Spleen (tissue), 11 donors: ENCODE results near the gene ACOXL. TPM values are rescaled to one million over a fixed set of nuclear protein-coding genes. Genes with fewer than 3 reads are reported as not detected.
A peak's percentile ranks its signal among the peaks of the same experiment; 100 is the strongest.

Source experiments
- DNase-seq: peaks from one replicate; pipeline ENCODE4 v3.0.0-alpha.2; 2020
- H3K27ac ChIP-seq, 8 donors: fragments of 200-600 bp; sonication (generic) in 7 of 8; 1 replicate in 4 of 8; 2 replicates in 4 of 8; pipeline versions ENCODE4 v1.5.0 to v1.8.0; 2016 to 2021; ENCODE audit warnings: inconsistent platforms in 4 of 8, mild to moderate bottlenecking in 4 of 8, moderate library complexity in 1 of 8
- H3K27me3 ChIP-seq, 7 donors: fragments of 200-600 bp; sonication (generic) in 6 of 7; replicated peaks in 1 of 7; 1 replicate in 4 of 7; 2 replicates in 3 of 7; pipeline versions ENCODE4 v1.5.0 to v1.8.0; 2016 to 2021; ENCODE audit warnings: inconsistent platforms in 3 of 7, mild to moderate bottlenecking in 1 of 7
- H3K36me3 ChIP-seq, 6 donors: fragments of 200-600 bp; sonication (generic) in 5 of 6; 1 replicate in 4 of 6; 2 replicates in 2 of 6; pipeline versions ENCODE4 v1.5.0 to v1.8.0; 2016 to 2021; ENCODE audit warnings: inconsistent platforms in 2 of 6
- H3K4me1 ChIP-seq, 6 donors: fragments of 200-600 bp; sonication (generic) in 5 of 6; 1 replicate in 3 of 6; 2 replicates in 3 of 6; pipeline versions ENCODE4 v1.5.0 to v1.8.0; 2016 to 2021; ENCODE audit warnings: inconsistent platforms in 3 of 6
- H3K4me3 ChIP-seq, 8 donors: fragments of 200-600 bp; sonication (generic) in 7 of 8; 1 replicate in 4 of 8; 2 replicates in 4 of 8; pipeline versions ENCODE4 v1.5.0 to v1.8.0; 2016 to 2021; ENCODE audit warnings: inconsistent platforms in 4 of 8, mild to moderate bottlenecking in 4 of 8, moderate library complexity in 2 of 8
- H3K9me3 ChIP-seq, 8 donors: fragments of 200-600 bp; sonication (generic) in 7 of 8; 1 replicate in 4 of 8; 2 replicates in 4 of 8; pipeline versions ENCODE4 v1.5.0 to v1.8.0; 2016 to 2021; ENCODE audit warnings: inconsistent platforms in 4 of 8
- POLR2A ChIP-seq, 3 donors: fragments of 450-650 bp; IDR thresholded peaks; one replicate each; pipeline ENCODE4 v1.5.1; 2017; ENCODE audit warnings: antibody characterized with exemption in 3 of 3, mild to moderate bottlenecking in 1 of 3
- POLR2AphosphoS5 ChIP-seq, 3 donors: sonication (generic); formaldehyde crosslinking; IDR thresholded peaks; one replicate each; pipeline ENCODE4 v1.5.1; 2017; ENCODE audit warnings: antibody characterized with exemption in 3 of 3
- WGBS, 5 donors: extraction: QIAGEN DNeasy Blood & Tissue Kit in 3 of 5; methylation state at CpG; one replicate each; pipeline versions ENCODE4 v1.1.5 to v1.1.7; 2013 to 2018; 5-methylcytosine and 5-hydroxymethylcytosine counted together
- intact Hi-C: fragments of 100-400 bp; cut with DNase I; formaldehyde crosslinking; loops from one replicate; pipeline ENCODE4 v1.15.0; 2023; ENCODE audit warnings: low total_unique reads
- polyA plus RNA-seq, 3 donors: library from polyadenylated mRNA; stranded (reverse); fragments of 200-250 nt; gene quantifications; one replicate each; pipeline ENCODE4 v1.2.1, GENCODE V29; 2013
- total RNA-seq, 7 donors: library from RNA; depleted of rRNA in 3 of 7; stranded (reverse); fragments of >200 nt in 3 of 7; fragmentation: NEBNext Ultra II Directional in 4 of 7; extraction: Animal tissue kit (Norgen Biotek cat#: 25700) in 4 of 7; gene quantifications; one replicate each; pipeline versions ENCODE4 v1.1.0 to v1.2.1, GENCODE V29; 2016 to 2021
- TF ChIP-seq, protein P1 (sequence below), 11 experiments: fragments of 200-600 bp in 7 of 11; fragments of 450-650 bp in 4 of 11; sonication (generic) in 4 of 11; IDR thresholded peaks in 8 of 11; conservative IDR thresholded peaks in 3 of 11; 1 replicate in 7 of 11; 2 replicates in 4 of 11; pipeline versions ENCODE4 v1.4.0 to v1.8.0; 2016 to 2021; ENCODE audit warnings: antibody characterized with exemption in 11 of 11, inconsistent platforms in 4 of 11, mild to moderate bottlenecking in 1 of 11
- donor health status: healthy with polysubstance abuse.
- donor health status: DM: no; HTN: no; CAD: no; lungs with moderate emphysema.
- donor health status: DM: no; HTN: no; CAD: no.
- donor health status: Bipolar disorder and iron deficiency.
- donor health status: healthy.
- donor health status: DM: no; HTN: no; CAD: no.
- donor health status: DM: yes; HTN: yes; CAD: no.

ACOXL gene
- total and polyA plus RNA-seq, 10 donors, result 0.04 to 1.0 (median 0.66) TPM

GRCh38 chr2:110941226-110941625, 208.9 kb downstream of the ACOXL start:
- Histone ChIP-seq H3K36me3 (no peaks in the 10 kb centered on the region), H3K27ac (no peak overlapping the region), H3K27me3 (no peaks in the 10 kb centered on the region), H3K4me3 (no peak overlapping the region), H3K9me3 (no peaks in the 10 kb centered on the region), H3K4me1 (no peaks in the 10 kb centered on the region)
- DNase-seq, result no peak
- intact Hi-C loops, result no loop called here
- 60 to 86% (median 78%) methylated on average over 2 of the region's 2 CpGs for WGBS, 5 donors
- TF ChIP-seq, protein P1, sequence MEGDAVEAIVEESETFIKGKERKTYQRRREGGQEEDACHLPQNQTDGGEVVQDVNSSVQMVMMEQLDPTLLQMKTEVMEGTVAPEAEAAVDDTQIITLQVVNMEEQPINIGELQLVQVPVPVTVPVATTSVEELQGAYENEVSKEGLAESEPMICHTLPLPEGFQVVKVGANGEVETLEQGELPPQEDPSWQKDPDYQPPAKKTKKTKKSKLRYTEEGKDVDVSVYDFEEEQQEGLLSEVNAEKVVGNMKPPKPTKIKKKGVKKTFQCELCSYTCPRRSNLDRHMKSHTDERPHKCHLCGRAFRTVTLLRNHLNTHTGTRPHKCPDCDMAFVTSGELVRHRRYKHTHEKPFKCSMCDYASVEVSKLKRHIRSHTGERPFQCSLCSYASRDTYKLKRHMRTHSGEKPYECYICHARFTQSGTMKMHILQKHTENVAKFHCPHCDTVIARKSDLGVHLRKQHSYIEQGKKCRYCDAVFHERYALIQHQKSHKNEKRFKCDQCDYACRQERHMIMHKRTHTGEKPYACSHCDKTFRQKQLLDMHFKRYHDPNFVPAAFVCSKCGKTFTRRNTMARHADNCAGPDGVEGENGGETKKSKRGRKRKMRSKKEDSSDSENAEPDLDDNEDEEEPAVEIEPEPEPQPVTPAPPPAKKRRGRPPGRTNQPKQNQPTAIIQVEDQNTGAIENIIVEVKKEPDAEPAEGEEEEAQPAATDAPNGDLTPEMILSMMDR (IDR thresholded peaks at IDR 0.05 in 8 of 11, conservative IDR thresholded peaks at IDR 0.05 in 3 of 11), result no peak
- TF ChIP-seq POLR2A (IDR thresholded peaks at IDR 0.05) (no peak), POLR2AphosphoS5 (IDR thresholded peaks at IDR 0.05) (no peak)

- H3K4me3 ChIP-seq, result no peak overlapping the region
These were observed 210.8 kb downstream of the ACOXL start for GRCh38 chr2:110943070-110943634.

GRCh38 chr2:110946902-110947301, 214.5 kb downstream of the ACOXL start:
- 65 to 76% (median 75%) methylated on average over 7 of the region's 7 CpGs for WGBS, 5 donors
- no peaks in the 10 kb centered on the region for H3K9me3 ChIP-seq
- no peaks in the 10 kb centered on the region for H3K4me1 ChIP-seq
- intact Hi-C loops, result no loop called here
- no peak overlapping the region for H3K4me3 ChIP-seq
- DNase-seq, result no peak
- TF ChIP-seq POLR2AphosphoS5 (IDR thresholded peaks at IDR 0.05), result no peak
- TF ChIP-seq, protein P1 (IDR thresholded peaks at IDR 0.05 in 8 of 11, conservative IDR thresholded peaks at IDR 0.05 in 3 of 11), result no peak
- no peak for TF ChIP-seq POLR2A (IDR thresholded peaks at IDR 0.05)
- H3K36me3 ChIP-seq, result no peaks in the 10 kb centered on the region
- peak overlapping the region in 1 of 8 donors; percentile 33 for H3K27ac ChIP-seq
- no peaks in the 10 kb centered on the region for H3K27me3 ChIP-seq

More at GRCh38 chr2:110943070-110943634, 210.8 kb downstream of the ACOXL start:
- Histone ChIP-seq H3K36me3 (no peaks in the 10 kb centered on the region), H3K27me3 (no peaks in the 10 kb centered on the region), H3K27ac (no peak overlapping the region), H3K9me3 (no peaks in the 10 kb centered on the region), H3K4me1 (no peaks in the 10 kb centered on the region)
- WGBS, 5 donors, result 44 to 88% (median 72%) methylated on average over 1 of the region's 1 CpG
- DNase-seq, result no peak
- TF ChIP-seq, protein P1 (IDR thresholded peaks at IDR 0.05 in 8 of 11, conservative IDR thresholded peaks at IDR 0.05 in 3 of 11), result no peak
- TF ChIP-seq POLR2A (IDR thresholded peaks at IDR 0.05) (no peak), POLR2AphosphoS5 (IDR thresholded peaks at IDR 0.05) (no peak)
- intact Hi-C loops, result no loop called here

- Histone ChIP-seq H3K27ac (no peak overlapping the region), H3K4me3 (no peak overlapping the region), H3K9me3 (no peaks in the 10 kb centered on the region), H3K4me1 (no peaks in the 10 kb centered on the region), H3K36me3 (no peaks in the 10 kb centered on the region), H3K27me3 (no peaks in the 10 kb centered on the region)
- intact Hi-C loops, result no loop called here
- DNase-seq, result no peak
- WGBS, 5 donors, result 73 to 82% (median 76%) methylated on average over 10 of the region's 10 CpGs
- no peak for TF ChIP-seq POLR2AphosphoS5 (IDR thresholded peaks at IDR 0.05)
- TF ChIP-seq, protein P1 (IDR thresholded peaks at IDR 0.05 in 8 of 11, conservative IDR thresholded peaks at IDR 0.05 in 3 of 11), result no peak
- no peak for TF ChIP-seq POLR2A (IDR thresholded peaks at IDR 0.05)
These were observed 215.8 kb downstream of the ACOXL start for GRCh38 chr2:110948027-110948674.
